GM12878 (cell line): ENCODE measurements around the gene PHKA1.

Experiments used
- CHD2 ChIP-seq: IDR thresholded peaks from 2 replicates; pipeline ENCODE4 v1.6.1; 2011; ENCODE audit warnings: low read depth, low read length, improper control_type of control experiment, borderline replicate concordance
- MYB ChIP-seq: fragments of 150-350 bp; IDR thresholded peaks from 2 replicates; pipeline ENCODE4 v1.6.1; 2014; ENCODE audit warnings: mild to moderate bottlenecking, low read depth, low read length, borderline replicate concordance
- NFIC ChIP-seq: IDR thresholded peaks from 2 replicates; pipeline ENCODE4 v1.6.1; 2012; ENCODE audit warnings: low read depth, mild to moderate bottlenecking, inconsistent platforms, low read length, moderate library complexity
- POLR2A ChIP-seq: IDR thresholded peaks from 2 replicates; pipeline ENCODE4 v1.6.1; 2011; ENCODE audit warnings: low read depth, mild to moderate bottlenecking, low read length
- POLR2AphosphoS5 ChIP-seq: IDR thresholded peaks from 2 replicates; pipeline ENCODE4 v1.6.1; 2011; ENCODE audit warnings: mild to moderate bottlenecking, low read length, inconsistent platforms
- STAT3 ChIP-seq: IDR thresholded peaks from 2 replicates; pipeline ENCODE4 v1.6.1; 2011; ENCODE audit warnings: low read depth, low read length, improper control_type of control experiment
- TAF1 ChIP-seq: IDR thresholded peaks from 2 replicates; pipeline ENCODE4 v1.6.1; 2011; ENCODE audit warnings: mild to moderate bottlenecking, low read depth, low read length, borderline replicate concordance
- TF ChIP-seq, protein P1 (sequence below), 3 experiments: IDR thresholded peaks in 2 of 3; conservative IDR thresholded peaks in 1 of 3; 2 replicates each; pipeline ENCODE4 v1.5.1; 2011; ENCODE audit warnings: low read depth in 3 of 3, low read length in 3 of 3, mild to moderate bottlenecking in 3 of 3, control low read depth in 2 of 3, moderate library complexity in 2 of 3, inconsistent platforms in 1 of 3, mixed read lengths in 1 of 3; ENCODE audit not compliant: control insufficient read depth in 2 of 3, insufficient read depth in 1 of 3; ENCODE audit errors: extremely low read depth in 1 of 3

DNA sequence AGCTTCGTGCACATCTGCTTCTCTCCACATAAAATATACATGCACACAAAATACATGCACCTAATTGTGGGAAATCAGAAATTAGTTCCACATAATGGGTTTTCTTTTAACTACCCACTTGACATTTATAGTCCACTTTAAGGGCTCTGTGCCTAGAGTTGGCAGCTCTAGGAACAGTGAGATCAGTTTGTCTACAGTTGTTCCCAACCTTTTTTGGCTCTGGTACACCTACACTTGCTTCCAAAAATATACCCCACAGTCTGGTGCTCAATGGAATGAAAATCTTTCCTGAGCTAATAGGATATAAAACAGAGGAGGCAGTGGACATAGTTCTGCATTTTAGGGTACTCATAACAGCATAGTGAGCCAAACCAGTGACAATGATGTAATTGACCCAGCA, 177.6 kb downstream of the PHKA1 start:
- TF ChIP-seq, protein P1, sequence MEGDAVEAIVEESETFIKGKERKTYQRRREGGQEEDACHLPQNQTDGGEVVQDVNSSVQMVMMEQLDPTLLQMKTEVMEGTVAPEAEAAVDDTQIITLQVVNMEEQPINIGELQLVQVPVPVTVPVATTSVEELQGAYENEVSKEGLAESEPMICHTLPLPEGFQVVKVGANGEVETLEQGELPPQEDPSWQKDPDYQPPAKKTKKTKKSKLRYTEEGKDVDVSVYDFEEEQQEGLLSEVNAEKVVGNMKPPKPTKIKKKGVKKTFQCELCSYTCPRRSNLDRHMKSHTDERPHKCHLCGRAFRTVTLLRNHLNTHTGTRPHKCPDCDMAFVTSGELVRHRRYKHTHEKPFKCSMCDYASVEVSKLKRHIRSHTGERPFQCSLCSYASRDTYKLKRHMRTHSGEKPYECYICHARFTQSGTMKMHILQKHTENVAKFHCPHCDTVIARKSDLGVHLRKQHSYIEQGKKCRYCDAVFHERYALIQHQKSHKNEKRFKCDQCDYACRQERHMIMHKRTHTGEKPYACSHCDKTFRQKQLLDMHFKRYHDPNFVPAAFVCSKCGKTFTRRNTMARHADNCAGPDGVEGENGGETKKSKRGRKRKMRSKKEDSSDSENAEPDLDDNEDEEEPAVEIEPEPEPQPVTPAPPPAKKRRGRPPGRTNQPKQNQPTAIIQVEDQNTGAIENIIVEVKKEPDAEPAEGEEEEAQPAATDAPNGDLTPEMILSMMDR (IDR thresholded peaks at IDR 0.05 in 2 of 3, conservative IDR thresholded peaks at IDR 0.05 in 1 of 3; ENCODE audit: control insufficient read depth in 2 of 3, extremely low read depth in 1 of 3, insufficient read depth in 1 of 3, low read depth in 3 of 3, low read length in 3 of 3): no peak
- TF ChIP-seq TAF1 (no peak), POLR2AphosphoS5 (no peak), CHD2 (no peak), POLR2A (no peak), STAT3 (no peak), MYB (no peak), NFIC (no peak)
